Bronchial epithelial cell (primary cell): ENCODE data around the gene ACTR5. TPM values are rescaled to one million over a fixed set of nuclear protein-coding genes. Genes with fewer than 3 reads are reported as not detected.
"Not testable (repeated sequence)": the region's sequence is repeated elsewhere in the genome, so short reads cannot be mapped to it uniquely, and the experiment has no call there.

Experiments used
- DNase-seq: peaks from one replicate; pipeline ENCODE4 v3.0.0-alpha.2; 2010; ENCODE audit warnings: low read depth
- FAIRE-seq: peaks from 2 replicates; lab custom pipeline; 2011; peaks lifted over from hg19 to GRCh38; lab: Jason Lieb, UNC
- H3K27me3 ChIP-seq: 2 replicates; pipeline ENCODE4 v1.5.1; 2011; ENCODE audit warnings: low read length; ENCODE audit not compliant: control insufficient read depth, insufficient read depth
- H3K36me3 ChIP-seq: 2 replicates; pipeline ENCODE4 v1.5.1; 2011; ENCODE audit warnings: low read length; ENCODE audit not compliant: control insufficient read depth, insufficient read depth
- H3K4me3 ChIP-seq: 2 replicates; pipeline ENCODE4 v1.5.1; 2011; ENCODE audit warnings: mild to moderate bottlenecking, low read depth, low read length, control low read depth
- total RNA-seq: library from RNA; depleted of rRNA; stranded (reverse); fragments of >200 nt; gene quantifications from 2 replicates; pipeline ENCODE4 v1.2.1, GENCODE V29; 2014
- TF ChIP-seq, protein P1 (sequence below): IDR thresholded peaks from 2 replicates; pipeline ENCODE4 v1.5.1; 2011; ENCODE audit warnings: mild to moderate bottlenecking, moderate library complexity, low read length, control low read depth, inconsistent platforms; ENCODE audit not compliant: insufficient read depth, severe bottlenecking

The ACTR5 gene
- total RNA-seq, 1 donor from 2014 or later = 20.3 TPM

DNA sequence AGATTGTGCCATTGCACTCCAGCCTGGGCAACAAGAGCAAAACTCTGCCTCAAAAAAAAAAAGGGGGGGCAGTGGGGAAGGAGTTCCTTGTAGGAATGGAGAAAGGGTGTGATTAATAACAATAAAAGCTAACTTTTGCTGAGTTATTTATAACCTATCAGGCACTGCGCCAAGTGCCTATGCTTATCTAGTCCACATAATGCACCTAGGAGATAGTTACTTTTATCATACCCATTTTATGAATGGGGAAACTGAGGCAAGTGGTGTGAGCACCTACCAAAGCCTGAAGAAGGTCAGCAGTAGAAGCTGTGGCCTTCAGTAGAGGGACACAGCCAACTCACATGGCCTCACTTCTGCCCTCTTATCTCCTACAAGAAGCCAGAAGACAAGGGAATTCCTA, 43.7 kb downstream of the ACTR5 start:
- DNase-seq = no peak
- no peaks in the 10 kb centered on the region for H3K36me3 ChIP-seq
- no peak overlapping the region for H3K4me3 ChIP-seq
- FAIRE-seq = no peak
- no peaks in the 10 kb centered on the region for H3K27me3 ChIP-seq
- TF ChIP-seq, protein P1, sequence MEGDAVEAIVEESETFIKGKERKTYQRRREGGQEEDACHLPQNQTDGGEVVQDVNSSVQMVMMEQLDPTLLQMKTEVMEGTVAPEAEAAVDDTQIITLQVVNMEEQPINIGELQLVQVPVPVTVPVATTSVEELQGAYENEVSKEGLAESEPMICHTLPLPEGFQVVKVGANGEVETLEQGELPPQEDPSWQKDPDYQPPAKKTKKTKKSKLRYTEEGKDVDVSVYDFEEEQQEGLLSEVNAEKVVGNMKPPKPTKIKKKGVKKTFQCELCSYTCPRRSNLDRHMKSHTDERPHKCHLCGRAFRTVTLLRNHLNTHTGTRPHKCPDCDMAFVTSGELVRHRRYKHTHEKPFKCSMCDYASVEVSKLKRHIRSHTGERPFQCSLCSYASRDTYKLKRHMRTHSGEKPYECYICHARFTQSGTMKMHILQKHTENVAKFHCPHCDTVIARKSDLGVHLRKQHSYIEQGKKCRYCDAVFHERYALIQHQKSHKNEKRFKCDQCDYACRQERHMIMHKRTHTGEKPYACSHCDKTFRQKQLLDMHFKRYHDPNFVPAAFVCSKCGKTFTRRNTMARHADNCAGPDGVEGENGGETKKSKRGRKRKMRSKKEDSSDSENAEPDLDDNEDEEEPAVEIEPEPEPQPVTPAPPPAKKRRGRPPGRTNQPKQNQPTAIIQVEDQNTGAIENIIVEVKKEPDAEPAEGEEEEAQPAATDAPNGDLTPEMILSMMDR = no peak

DNA sequence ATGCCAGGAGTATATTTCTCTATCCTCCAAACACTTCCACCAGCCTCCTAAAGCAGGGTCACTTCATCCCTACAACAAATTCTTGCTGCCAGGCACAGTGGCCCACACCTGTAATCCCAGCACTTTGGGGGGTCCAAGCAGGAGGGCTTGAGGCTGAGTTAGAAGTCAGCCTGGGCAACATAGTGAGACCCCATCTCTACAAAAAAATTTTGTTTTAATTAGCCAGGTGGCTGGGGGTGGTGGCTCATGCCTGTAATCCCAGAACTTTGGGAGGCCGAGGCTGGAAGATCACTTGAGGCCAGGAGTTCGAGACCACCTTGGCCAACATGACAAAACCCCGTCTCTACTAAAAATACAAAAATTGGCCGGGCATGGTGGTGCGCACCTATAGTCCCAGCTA, 45.8 kb downstream of the ACTR5 start:
- H3K4me3 ChIP-seq, H3K27me3 ChIP-seq, DNase-seq, H3K36me3 ChIP-seq, FAIRE-seq: not testable (repeated sequence)

DNA sequence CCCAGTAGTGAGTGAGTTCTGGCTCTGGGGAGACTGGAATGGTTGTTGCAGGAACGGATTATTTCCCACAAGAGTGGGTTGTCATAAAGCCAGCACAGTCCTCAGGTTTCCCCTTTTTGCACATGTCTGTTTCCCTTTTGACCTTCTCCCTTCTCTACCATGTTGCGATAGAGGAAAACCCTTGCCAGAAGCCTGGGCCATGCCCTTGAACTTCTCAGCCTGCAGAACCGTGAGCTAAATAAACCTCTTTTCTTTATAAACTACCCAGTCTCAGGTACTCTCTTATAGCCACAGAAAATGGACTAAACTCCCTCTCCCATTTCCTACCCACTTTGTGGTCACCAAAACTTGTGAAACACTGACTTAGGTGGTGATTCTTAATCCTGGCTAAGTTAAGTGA, 50.0 kb downstream of the ACTR5 start:
- FAIRE-seq (no peak), DNase-seq (no peak)
- Histone ChIP-seq H3K36me3 (no peaks in the 10 kb centered on the region), H3K27me3 (no peaks in the 10 kb centered on the region), H3K4me3 (no peak overlapping the region)
- TF ChIP-seq, protein P1 = no peak

DNA sequence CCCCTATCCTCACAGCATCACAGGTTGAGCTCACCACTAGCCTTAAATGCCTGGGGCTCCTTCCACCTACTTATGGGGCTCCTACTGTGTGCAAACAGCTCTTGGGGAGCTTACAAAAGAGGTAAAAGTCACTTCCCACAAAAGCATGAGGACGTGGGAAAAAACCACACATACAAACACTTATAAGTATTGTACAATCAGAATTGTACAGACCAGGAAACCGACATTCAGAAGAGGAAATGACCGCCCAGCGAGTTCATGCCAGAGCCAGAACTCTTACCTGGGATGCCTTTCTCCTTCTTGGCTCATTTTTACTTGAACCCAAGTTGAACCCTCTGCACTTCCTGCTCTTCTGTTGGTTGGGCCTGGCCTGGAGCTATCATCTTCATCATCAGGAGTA, 50.9 kb downstream of the ACTR5 start:
- DNase-seq (no peak), FAIRE-seq (no peak)
- TF ChIP-seq, protein P1 = no peak
- Histone ChIP-seq H3K36me3 (no peaks in the 10 kb centered on the region), H3K27me3 (no peaks in the 10 kb centered on the region), H3K4me3 (no peak overlapping the region)

DNA sequence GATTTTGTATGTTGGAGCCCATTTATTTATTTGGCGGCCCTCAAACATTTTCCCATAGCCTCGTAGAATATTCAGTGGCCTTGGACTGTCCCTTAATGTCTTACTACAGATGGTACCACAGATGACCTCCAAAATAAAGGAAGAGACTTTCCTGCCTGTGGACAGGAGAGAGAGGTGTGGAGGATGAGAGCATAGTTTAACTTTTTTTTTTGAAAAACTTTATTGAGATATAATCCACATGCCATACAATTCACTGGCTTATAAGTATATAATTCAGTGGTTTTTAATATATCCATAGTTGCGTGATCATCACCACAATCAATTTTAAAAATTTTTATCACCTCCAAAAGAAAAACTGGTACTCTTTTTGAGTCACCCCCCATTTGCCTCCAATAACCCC, 52.6 kb downstream of the ACTR5 start:
- DNase-seq = no peak
- H3K27me3 ChIP-seq = peaks cover 3% of the 10 kb centered on the region
- no peaks in the 10 kb centered on the region for H3K36me3 ChIP-seq
- H3K4me3 ChIP-seq = no peak overlapping the region
- TF ChIP-seq, protein P1 = no peak
- FAIRE-seq = no peak

GRCh38 chr20:38804221-38804620, 56.0 kb downstream of the ACTR5 start:
- no peak for FAIRE-seq
- Histone ChIP-seq H3K36me3 (no peaks in the 10 kb centered on the region), H3K4me3 (no peak overlapping the region), H3K27me3 (peaks cover 22% of the 10 kb centered on the region)
- TF ChIP-seq, protein P1 = no peak
- DNase-seq = no peak
